Fibroblast of lung (primary cell): ENCODE measurements around the gene TP53RK.

Experiments used
- CTCF ChIP-seq, 2 donors: IDR thresholded peaks in 1 of 2; conservative IDR thresholded peaks in 1 of 2; 1 replicate in 1 of 2; 2 replicates in 1 of 2; pipeline ENCODE4 v1.5.1; 2011 to 2012; ENCODE audit warnings: low read length in 2 of 2, control low read depth in 1 of 2, inconsistent platforms in 1 of 2, low read depth in 1 of 2, mild to moderate bottlenecking in 1 of 2
- EZH2 ChIP-seq: IDR thresholded peaks from 2 replicates; pipeline ENCODE4 v1.5.1; 2012; ENCODE audit warnings: low read length, control low read depth, mild to moderate bottlenecking; ENCODE audit errors: missing control alignments

- no peak for TF ChIP-seq CTCF (conservative IDR thresholded peaks at IDR 0.05 in 1 of 2, IDR thresholded peaks at IDR 0.05 in 1 of 2; ENCODE audit: low read depth in 1 of 2, low read length in 2 of 2)
- TF ChIP-seq EZH2: no peak
Measured at GRCh38 chr20:46642265-46642968, 46.8 kb downstream of the TP53RK start.
